Measurements from ENCODE around the gene CERS6. TPM values are rescaled to one million over a fixed set of nuclear protein-coding genes. Genes with fewer than 3 reads are reported as not detected.

The CERS6 gene
- total and polyA plus RNA-seq, 2 donors from 2014 or later = 9.4 to 18.8 TPM

- FAIRE-seq (no peak), DNase-seq (no peak)
- no peak overlapping the region for H3K27ac ChIP-seq (ENCODE audit: low read depth in 2 of 2, low read length in 2 of 2)
- TF ChIP-seq CTCF (IDR thresholded peaks at IDR 0.05; ENCODE audit: borderline replicate concordance, extremely low read depth, insufficient read depth) = no peak
- no peaks in the 10 kb centered on the region for H3K27me3 ChIP-seq (ENCODE audit: control insufficient read depth, insufficient read depth, low read length)
- no peak overlapping the region for H3K4me3 ChIP-seq (ENCODE audit: low read length in 3 of 3)
- H3K9me3 ChIP-seq (ENCODE audit: control insufficient read depth in 2 of 3, insufficient read depth in 1 of 3, low read length in 3 of 3) = no peaks in the 10 kb centered on the region
- H3K9ac ChIP-seq (ENCODE audit: low read length in 3 of 3) = no peak overlapping the region
- no peaks in the 10 kb centered on the region for H3K4me1 ChIP-seq (ENCODE audit: control insufficient read depth in 2 of 3, insufficient read depth in 2 of 3, low read depth in 1 of 3, low read length in 3 of 3)
- intact Hi-C loops (cut with DNase I) = no loop called here
- no peaks in the 10 kb centered on the region for H3K36me3 ChIP-seq (ENCODE audit: control insufficient read depth in 2 of 3, insufficient read depth in 3 of 3, low read length in 3 of 3)
Observed at GRCh38 chr2:168564641-168565040, 108.6 kb downstream of the CERS6 start.

- intact Hi-C loops (cut with DNase I) = no loop called here
Observed at GRCh38 chr2:168565112-168565511, 109.0 kb downstream of the CERS6 start.

GRCh38 chr2:168565512-168565911, 109.4 kb downstream of the CERS6 start:
- no peaks in the 10 kb centered on the region for H3K9me3 ChIP-seq (ENCODE audit: control insufficient read depth in 2 of 3, insufficient read depth in 1 of 3, low read length in 3 of 3)
- H3K9ac ChIP-seq (ENCODE audit: low read length in 3 of 3) = no peak overlapping the region
- no peak overlapping the region for H3K4me3 ChIP-seq (ENCODE audit: low read length in 3 of 3)
- no peak overlapping the region for H3K27ac ChIP-seq (ENCODE audit: low read depth in 2 of 2, low read length in 2 of 2)
- no peaks in the 10 kb centered on the region for H3K4me1 ChIP-seq (ENCODE audit: control insufficient read depth in 2 of 3, insufficient read depth in 2 of 3, low read depth in 1 of 3, low read length in 3 of 3)
- TF ChIP-seq CTCF (IDR thresholded peaks at IDR 0.05; ENCODE audit: borderline replicate concordance, extremely low read depth, insufficient read depth) = no peak
- DNase-seq = no peak
- H3K27me3 ChIP-seq (ENCODE audit: control insufficient read depth, insufficient read depth, low read length) = no peaks in the 10 kb centered on the region
- intact Hi-C loops (cut with DNase I) = no loop called here
- H3K36me3 ChIP-seq (ENCODE audit: control insufficient read depth in 2 of 3, insufficient read depth in 3 of 3, low read length in 3 of 3) = no peaks in the 10 kb centered on the region
- FAIRE-seq = no peak

More at GRCh38 chr2:168565112-168565511, 109.0 kb downstream of the CERS6 start:
- no peak overlapping the region for H3K27ac ChIP-seq (ENCODE audit: low read depth in 2 of 2, low read length in 2 of 2)
- TF ChIP-seq CTCF (IDR thresholded peaks at IDR 0.05; ENCODE audit: borderline replicate concordance, extremely low read depth, insufficient read depth) = no peak
- no peaks in the 10 kb centered on the region for H3K9me3 ChIP-seq (ENCODE audit: control insufficient read depth in 2 of 3, insufficient read depth in 1 of 3, low read length in 3 of 3)
- no peak overlapping the region for H3K9ac ChIP-seq (ENCODE audit: low read length in 3 of 3)
- H3K4me3 ChIP-seq (ENCODE audit: low read length in 3 of 3) = no peak overlapping the region
- DNase-seq (no peak), FAIRE-seq (no peak)
- no peaks in the 10 kb centered on the region for H3K27me3 ChIP-seq (ENCODE audit: control insufficient read depth, insufficient read depth, low read length)
- H3K36me3 ChIP-seq (ENCODE audit: control insufficient read depth in 2 of 3, insufficient read depth in 3 of 3, low read length in 3 of 3) = no peaks in the 10 kb centered on the region
- H3K4me1 ChIP-seq (ENCODE audit: control insufficient read depth in 2 of 3, insufficient read depth in 2 of 3, low read depth in 1 of 3, low read length in 3 of 3) = no peaks in the 10 kb centered on the region

Measured in kidney (tissue), 14 donors.